Measurements from ENCODE around the gene SH3GLB1. TPM values are rescaled to one million over a fixed set of nuclear protein-coding genes. Genes with fewer than 3 reads are reported as not detected.

Gene SH3GLB1
- total and polyA plus RNA-seq, 10 of the 15 experiments (the other 5 are each of a cell fraction or from before 2014, with no cell fraction given) = 18.0 to 59.0 (median 36.5) TPM

GRCh38 chr1:86666368-86666767 is 38.0 kb upstream of the SH3GLB1 start:
- H3K27me3 ChIP-seq (replicated peaks in 1 of 2; ENCODE audit: control insufficient read depth in 2 of 2, insufficient read depth in 2 of 2, low read length in 1 of 2) = no peaks in the 10 kb centered on the region
- RAD21 ChIA-PET (ENCODE audit: unreplicated experiment) = no interaction called here
- DNase-seq (ENCODE audit: low read depth, low spot score) (no peak), ATAC-seq (no peak), FAIRE-seq (no peak)
- no TSS peak for BruUV-seq (replicated peaks)
- no peaks in the 10 kb centered on the region for H3K79me2 ChIP-seq (ENCODE audit: control insufficient read depth, insufficient read depth, low read length)
- H2AFZ ChIP-seq (ENCODE audit: control insufficient read depth, low read depth, low read length) = no peak overlapping the region
- no peak overlapping the region for H3K4me2 ChIP-seq (ENCODE audit: control insufficient read depth, insufficient read depth)
- WGBS (ENCODE audit: insufficient coverage, insufficient replicate concordance, low lambda C conversion rate, missing lambda C conversion rate) = 63% methylated on average over 4 of the region's 4 CpGs
- POLR2A ChIA-PET = no interaction called here
- no peaks in the 10 kb centered on the region for H3K4me1 ChIP-seq (ENCODE audit: control insufficient read depth, insufficient read depth, low read length)
- intact Hi-C loops (cut with micrococcal nuclease; ENCODE audit: unreplicated experiment) (no loop called here), in situ Hi-C loops (cut with MboI) (no loop called here)
- H3K4me3 ChIP-seq = no peak overlapping the region
- no peaks in the 10 kb centered on the region for H4K20me1 ChIP-seq (ENCODE audit: control insufficient read depth, insufficient read depth)
- H3K9me3 ChIP-seq (replicated peaks; ENCODE audit: control insufficient read depth, insufficient read depth, low read length) = no peaks in the 10 kb centered on the region
- SMC1A ChIA-PET (ENCODE audit: uncharacterized antibody, unreplicated experiment) = no interaction called here
- no peaks in the 10 kb centered on the region for H3K36me3 ChIP-seq (ENCODE audit: control insufficient read depth in 2 of 2, insufficient read depth in 2 of 2, low read length in 1 of 2)
- TF ChIP-seq MLLT1 (IDR thresholded peaks at IDR 0.05) (no peak), NFIC (IDR thresholded peaks at IDR 0.05; ENCODE audit: low read depth, low read length) (no peak), RELA (IDR thresholded peaks at IDR 0.05; ENCODE audit: borderline replicate concordance, partially characterized antibody) (no peak), FOXK2 (IDR thresholded peaks at IDR 0.05) (no peak), ESRRA (IDR thresholded peaks at IDR 0.05; ENCODE audit: low read length) (no peak), RUNX3 (IDR thresholded peaks at IDR 0.05; ENCODE audit: low read length) (no peak), ZNF592 (IDR thresholded peaks at IDR 0.05) (no peak), IRF4 (IDR thresholded peaks at IDR 0.05; ENCODE audit: low read depth, low read length) (no peak), SIX5 (IDR thresholded peaks at IDR 0.05; ENCODE audit: low read depth, low read length, severe bottlenecking) (no peak), NFYA (IDR thresholded peaks at IDR 0.05; ENCODE audit: borderline replicate concordance, low read depth, low read length) (no peak), MAX (IDR thresholded peaks at IDR 0.05; ENCODE audit: low read depth, low read length) (no peak), ATF2 (IDR thresholded peaks at IDR 0.05; ENCODE audit: low read length) (no peak), SREBF2 (IDR thresholded peaks at IDR 0.05; ENCODE audit: low read length) (no peak), ZSCAN29 (IDR thresholded peaks at IDR 0.05) (no peak), WRNIP1 (IDR thresholded peaks at IDR 0.05; ENCODE audit: borderline replicate concordance, low read depth, low read length) (no peak), PML (IDR thresholded peaks at IDR 0.05; ENCODE audit: low read length) (no peak), IRF5 (IDR thresholded peaks at IDR 0.05; ENCODE audit: borderline replicate concordance) (no peak), ATF3 (IDR thresholded peaks at IDR 0.05; ENCODE audit: borderline replicate concordance, extremely low read depth, low read depth, low read length) (no peak), POLR2A (IDR thresholded peaks at IDR 0.05; ENCODE audit: low read depth, low read length) (no peak)
- no peak overlapping the region for H3K9ac ChIP-seq (ENCODE audit: control insufficient read depth, insufficient read depth, low read length)
- CTCF ChIA-PET = no interaction called here
- no peak overlapping the region for H3K27ac ChIP-seq (ENCODE audit: control insufficient read depth, insufficient read depth)
